Hematopoietic multipotent progenitor cell treated with erythropoietin and hydrocortisone succinate and interleukin-3 and kit ligand, for 6 days (in vitro differentiated cells): ENCODE results near the gene FGD4.

Source experiments
- DNase-seq: peaks from one replicate; pipeline ENCODE4 v3.0.0-alpha.2; 2015

Gene FGD4

GRCh38 chr12:32399370-32400113 lies at the start of gene FGD4:
TSS of gene FGD4 (plus strand) at chr12:32399558.
- peak; percentile 94 for DNase-seq

GRCh38 chr12:32353540-32353939 lies 45.8 kb upstream of the FGD4 start:
- no peak for DNase-seq

GRCh38 chr12:32357601-32358249 lies 41.6 kb upstream of the FGD4 start:
- peak; percentile 15 for DNase-seq

- DNase-seq = peak; percentile 35
These were observed 38.4 kb upstream of the FGD4 start for GRCh38 chr12:32360956-32361355.

- no peak for DNase-seq
These were observed 36.5 kb upstream of the FGD4 start for GRCh38 chr12:32362892-32363291.

- DNase-seq = peak; percentile 85
These were observed 33.8 kb upstream of the FGD4 start for GRCh38 chr12:32365473-32366064.

- DNase-seq = no peak
These were observed 32.6 kb upstream of the FGD4 start for GRCh38 chr12:32366714-32367113.

- no peak for DNase-seq
These were observed 32.0 kb upstream of the FGD4 start for GRCh38 chr12:32367381-32367780.

- no peak for DNase-seq
These were observed 30.2 kb upstream of the FGD4 start for GRCh38 chr12:32369202-32369601.

- DNase-seq = peak; percentile 54
These were observed 21.9 kb upstream of the FGD4 start for GRCh38 chr12:32377344-32378055.

- DNase-seq = no peak
These were observed 20.1 kb upstream of the FGD4 start for GRCh38 chr12:32379213-32379612.

- no peak for DNase-seq
These were observed 19.7 kb upstream of the FGD4 start for GRCh38 chr12:32379667-32380066.

GRCh38 chr12:32382226-32382625 lies 17.1 kb upstream of the FGD4 start:
- no peak for DNase-seq

GRCh38 chr12:32390572-32391219 lies 8.7 kb upstream of the FGD4 start:
- peak; percentile 50 for DNase-seq

- no peak for DNase-seq
These were observed 4.3 kb upstream of the FGD4 start for GRCh38 chr12:32395026-32395425.

- DNase-seq = no peak
These were observed 1.7 kb upstream of the FGD4 start for GRCh38 chr12:32397696-32398095.

GRCh38 chr12:32398181-32398580 lies 1.2 kb upstream of the FGD4 start:
- peak; percentile 53 for DNase-seq

GRCh38 chr12:32398816-32399369 lies 465 bp upstream of the FGD4 start:
- peak; percentile 35 for DNase-seq

GRCh38 chr12:32400114-32400672 lies 835 bp downstream of the FGD4 start:
- peak; percentile 24 for DNase-seq

- no peak for DNase-seq
These were observed 1.5 kb downstream of the FGD4 start for GRCh38 chr12:32400866-32401265.

- no peak for DNase-seq
These were observed 2.8 kb downstream of the FGD4 start for GRCh38 chr12:32402170-32402569.

- no peak for DNase-seq
These were observed 3.6 kb downstream of the FGD4 start for GRCh38 chr12:32402946-32403345.
